Glomerular endothelial cell (primary cell): Measurements from ENCODE around the gene RNF213. TPM values are rescaled to one million over a fixed set of nuclear protein-coding genes. Genes with fewer than 3 reads are reported as not detected.
"Not testable (repeated sequence)": the region's sequence is repeated elsewhere in the genome, so short reads cannot be mapped to it uniquely, and the experiment has no call there.

Source experiments
- DNase-seq: peaks from one replicate; pipeline ENCODE4 v3.0.0-alpha.2; 2011; ENCODE audit warnings: low read depth, low spot score; ENCODE audit errors: extremely low read depth
- total RNA-seq: library from RNA; depleted of rRNA; stranded (reverse); fragments of >200 nt; gene quantifications from 2 replicates; pipeline ENCODE4 v1.2.3, GENCODE V29; 2015

RNF213 gene
- total RNA-seq, 1 donor from 2014 or later, result 209 TPM

GRCh38 chr17:80316431-80316830 lies 55.8 kb downstream of the RNF213 start:
- DNase-seq, result no peak

GRCh38 chr17:80316927-80317705 lies 56.5 kb downstream of the RNF213 start:
- DNase-seq, result no peak

- DNase-seq, result no peak
Measured at GRCh38 chr17:80317706-80317980, 57.0 kb downstream of the RNF213 start.

- DNase-seq, result no peak
Measured at GRCh38 chr17:80318166-80318565, 57.5 kb downstream of the RNF213 start.

GRCh38 chr17:80319262-80319998 lies 58.8 kb downstream of the RNF213 start:
- no peak for DNase-seq

GRCh38 chr17:80319999-80320344 lies 59.3 kb downstream of the RNF213 start:
- no peak for DNase-seq

DNA sequence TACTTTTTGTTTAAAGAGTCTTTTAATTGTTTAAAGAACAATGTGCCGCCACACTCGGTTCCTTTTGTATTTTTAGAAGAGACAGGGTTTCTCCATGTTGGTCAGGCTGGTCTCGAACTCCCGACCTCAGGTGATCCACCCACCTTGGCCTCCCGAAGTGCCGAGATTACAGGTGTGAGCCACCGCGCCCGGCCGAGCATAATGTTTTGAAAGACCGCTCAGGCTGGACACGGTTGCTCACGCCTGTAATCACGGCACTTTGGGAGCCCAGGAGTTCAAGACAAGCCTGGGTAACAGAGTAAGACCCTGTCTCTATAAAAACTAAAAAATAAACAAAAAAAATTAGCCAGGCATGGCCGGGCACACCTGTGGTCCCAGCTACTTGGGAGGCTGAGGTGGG lies 59.8 kb downstream of the RNF213 start:
- no peak for DNase-seq

DNA sequence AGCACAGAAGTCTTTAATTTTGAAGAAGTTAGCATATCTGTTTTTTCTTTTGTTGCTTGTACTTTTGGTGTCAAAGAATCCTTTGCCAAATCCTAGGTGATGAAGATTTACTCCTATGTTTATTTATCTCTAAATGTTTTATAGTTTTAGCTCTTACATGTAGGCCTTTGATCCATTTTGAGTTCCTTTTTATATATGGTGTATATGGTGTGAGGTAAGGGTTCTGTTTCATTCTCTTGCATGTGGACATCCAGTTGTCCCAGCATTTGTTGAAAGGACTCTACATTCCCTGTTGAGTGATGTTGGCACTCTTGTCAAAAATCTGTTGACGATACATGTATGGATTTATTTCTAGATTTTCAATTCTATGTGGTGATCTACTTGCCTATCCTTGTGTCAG lies 62.2 kb downstream of the RNF213 start:
- DNase-seq, result no peak

GRCh38 chr17:80323982-80324381 lies 63.3 kb downstream of the RNF213 start:
- DNase-seq, result no peak

DNA sequence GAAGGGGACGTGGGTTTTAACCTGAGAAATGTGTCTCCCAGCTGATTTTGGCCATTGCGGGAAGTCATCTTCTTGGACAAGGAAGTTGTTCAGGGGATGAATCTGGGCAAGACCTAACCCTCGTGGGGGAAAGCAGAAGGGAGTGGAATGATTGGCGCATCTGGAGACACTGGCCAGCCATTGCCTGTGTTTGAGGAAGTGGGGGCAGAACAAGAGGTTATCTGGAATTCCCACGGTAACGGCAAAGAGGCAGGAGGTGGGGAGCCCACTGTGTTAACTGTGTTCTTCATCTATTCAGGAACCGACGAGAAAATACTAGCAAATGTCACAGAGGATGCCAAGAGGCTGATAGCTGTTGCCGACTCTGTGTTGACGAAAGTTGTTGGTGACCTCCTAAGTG lies 66.9 kb downstream of the RNF213 start:
- no peak for DNase-seq

DNA sequence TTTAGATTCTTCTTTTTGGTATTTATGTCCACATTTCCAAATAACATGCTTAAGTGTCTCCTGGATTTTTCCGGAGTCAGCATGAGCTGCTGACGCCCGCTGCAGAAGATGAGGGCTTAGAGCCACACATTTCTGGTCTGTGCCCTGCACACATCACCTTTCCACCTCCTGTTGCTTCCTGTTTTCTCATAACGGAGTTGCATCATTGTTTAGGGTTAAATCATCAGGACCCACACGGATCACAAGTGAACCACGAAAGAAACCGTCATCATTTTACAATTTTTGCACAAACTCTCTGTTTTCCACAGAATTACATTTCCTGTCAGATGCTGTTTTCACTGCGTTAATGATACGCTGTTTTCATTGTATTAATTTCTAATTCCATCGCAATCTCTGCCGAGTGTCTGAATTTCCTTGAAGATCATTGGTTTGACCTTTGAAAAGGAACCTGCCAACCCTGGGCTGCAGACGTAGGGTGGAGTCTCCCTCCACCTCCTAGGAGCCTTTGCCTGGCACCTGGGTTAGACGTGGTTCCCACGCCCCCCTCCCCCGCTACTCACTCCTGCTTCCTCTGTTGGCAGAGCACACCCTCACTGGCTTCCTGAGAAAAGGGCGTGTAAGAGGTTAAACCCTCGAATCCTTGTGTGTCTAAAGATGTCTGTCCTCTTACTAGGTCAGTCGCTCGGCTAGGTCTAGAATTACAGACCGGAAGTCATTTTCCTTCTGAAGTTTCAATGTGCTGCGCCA lies 68.2 kb downstream of the RNF213 start:
- no peak for DNase-seq

GRCh38 chr17:80329421-80329820 lies 68.8 kb downstream of the RNF213 start:
- DNase-seq, result not testable (repeated sequence)

- DNase-seq, result no peak
Measured at GRCh38 chr17:80330276-80330675, 69.6 kb downstream of the RNF213 start.

DNA sequence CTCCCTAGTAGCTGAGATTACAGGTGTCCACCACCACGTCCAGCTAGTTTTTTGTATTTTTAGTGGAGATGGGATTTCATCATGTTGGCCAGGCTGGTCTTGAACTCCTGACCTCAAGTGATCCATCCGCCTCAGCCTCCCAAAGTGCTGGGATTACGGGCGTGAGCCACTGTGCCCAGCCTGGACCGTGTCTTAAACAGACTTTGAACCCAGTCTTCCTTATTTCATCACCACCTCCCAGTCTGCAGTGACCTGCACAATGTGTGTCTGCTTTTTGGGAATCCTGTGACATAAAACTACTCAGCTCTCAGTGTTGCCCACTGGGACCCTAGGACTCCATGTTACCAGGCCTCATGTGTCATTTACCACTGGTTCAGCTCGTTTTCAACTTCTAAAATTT lies 70.3 kb downstream of the RNF213 start:
- DNase-seq, result not testable (repeated sequence)

- no peak for DNase-seq
Measured at GRCh38 chr17:80331820-80332219, 71.2 kb downstream of the RNF213 start.

- DNase-seq, result no peak
Measured at GRCh38 chr17:80337195-80337895, 76.7 kb downstream of the RNF213 start.

GRCh38 chr17:80339118-80339517 lies 78.5 kb downstream of the RNF213 start:
- DNase-seq, result no peak

DNA sequence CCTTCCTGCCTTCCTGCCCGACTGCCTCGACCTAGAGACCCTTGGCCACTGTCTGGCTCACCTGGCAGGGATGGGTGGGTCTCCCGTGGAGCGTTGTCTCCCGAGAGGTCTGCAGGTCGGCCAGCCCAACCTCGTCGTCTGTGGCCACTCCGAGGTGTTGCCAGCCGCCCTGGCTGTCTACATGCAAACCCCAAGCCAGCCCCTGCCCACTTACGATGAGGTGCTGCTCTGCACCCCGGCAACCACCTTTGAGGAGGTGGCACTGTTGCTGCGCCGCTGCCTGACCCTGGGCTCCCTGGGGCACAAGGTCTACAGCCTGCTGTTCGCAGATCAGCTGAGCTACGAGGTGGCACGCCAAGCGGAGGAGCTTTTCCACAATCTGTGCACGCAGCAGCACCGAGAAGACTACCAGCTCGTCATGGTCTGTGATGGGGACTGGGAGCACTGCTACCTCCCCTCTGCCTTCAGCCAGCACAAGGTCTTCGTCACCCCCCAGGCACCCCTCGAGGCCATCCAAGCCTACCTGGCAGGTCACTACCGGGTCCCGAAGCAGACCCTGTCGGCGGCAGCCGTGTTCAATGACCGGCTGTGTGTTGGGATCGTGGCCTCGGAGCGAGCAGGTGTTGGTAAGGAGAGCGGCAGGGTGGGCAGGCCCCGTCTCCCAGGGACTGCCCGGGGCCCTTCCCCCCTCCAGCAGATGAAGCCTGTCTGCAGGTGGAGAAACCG lies 79.2 kb downstream of the RNF213 start:
- no peak for DNase-seq

DNA sequence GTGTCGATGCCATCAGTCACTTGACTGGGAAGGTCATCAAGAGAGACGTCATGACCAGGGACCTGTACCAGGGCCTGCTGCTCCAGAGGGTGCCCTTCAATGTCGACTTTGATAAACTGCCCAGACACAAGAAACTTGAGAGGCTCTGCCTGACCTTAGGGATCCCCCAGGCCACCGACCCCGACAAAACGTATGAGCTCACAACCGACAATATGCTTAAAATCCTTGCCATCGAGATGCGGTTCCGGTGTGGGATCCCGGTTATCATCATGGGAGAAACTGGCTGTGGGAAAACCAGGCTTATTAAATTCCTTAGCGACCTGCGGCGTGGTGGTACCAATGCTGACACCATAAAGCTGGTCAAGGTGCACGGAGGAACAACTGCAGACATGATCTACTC lies 84.7 kb downstream of the RNF213 start:
- DNase-seq, result no peak

- no peak for DNase-seq
Measured at GRCh38 chr17:80345841-80346497, 85.3 kb downstream of the RNF213 start.
